Measurements from ENCODE around the gene INPP4A.

GRCh38 chr2:98563394-98563793, 118.7 kb downstream of the INPP4A start:
- TF ChIP-seq POLR2AphosphoS2 (conservative IDR thresholded peaks at IDR 0.05; ENCODE audit: low read length) (no peak), CTCF (IDR thresholded peaks at IDR 0.05) (no peak), HOXA7 (CRISPR knock-in tag; IDR thresholded peaks at IDR 0.05) (no peak), JUN (IDR thresholded peaks at IDR 0.05) (no peak), POLR2A (IDR thresholded peaks at IDR 0.05; ENCODE audit: low read length) (no peak), BHLHE40 (IDR thresholded peaks at IDR 0.05; ENCODE audit: low read depth, low read length) (no peak), CHD4 (IDR thresholded peaks at IDR 0.05; ENCODE audit: borderline replicate concordance) (no peak), CEBPB (IDR thresholded peaks at IDR 0.05) (no peak), MAX (IDR thresholded peaks at IDR 0.05) (no peak), USF2 (IDR thresholded peaks at IDR 0.05) (no peak)
